Psoas muscle (tissue), 8 donors: ENCODE data around the gene KHDC4. TPM values are rescaled to one million over a fixed set of nuclear protein-coding genes. Genes with fewer than 3 reads are reported as not detected.

Experiments
- ATAC-seq, 4 donors: fragments of 200-7000 bp; cut with Tn5 transposase; one replicate each; pipeline ENCODE4 v1.9.1; 2020; ENCODE audit warnings: moderate library complexity in 3 of 4, mild to moderate bottlenecking in 2 of 4
- DNase-seq, 2 donors: peaks; one replicate each; pipeline ENCODE4 v3.0.0-alpha.2; 2020
- H3K27ac ChIP-seq: fragments of 200-600 bp; one replicate; pipeline ENCODE4 v1.8.0; 2022
- H3K27me3 ChIP-seq, 3 donors: fragments of 200-600 bp in 1 of 3; one replicate each; pipeline versions ENCODE4 v1.6.1 to v1.8.0; 2013 to 2022; ENCODE audit warnings: low read length in 2 of 3, mild to moderate bottlenecking in 2 of 3, moderate library complexity in 1 of 3; ENCODE audit not compliant: insufficient read depth in 3 of 3
- H3K36me3 ChIP-seq, 2 donors: fragments of 200-600 bp in 1 of 2; one replicate each; pipeline versions ENCODE4 v1.6.1 to v1.8.0; 2013 to 2022; ENCODE audit warnings: low read depth in 1 of 2, mild to moderate bottlenecking in 1 of 2, moderate library complexity in 1 of 2; ENCODE audit not compliant: insufficient read depth in 1 of 2
- H3K4me1 ChIP-seq: fragments of 200-600 bp; one replicate; pipeline ENCODE4 v1.8.0; 2022
- H3K4me3 ChIP-seq: fragments of 200-600 bp; one replicate; pipeline ENCODE4 v1.8.0; 2022; ENCODE audit warnings: mild to moderate bottlenecking
- H3K9me3 ChIP-seq: fragments of 200-600 bp; one replicate; pipeline ENCODE4 v1.8.0; 2022
- WGBS, 3 donors: extraction: QIAGEN DNeasy Blood & Tissue Kit; methylation state at CpG; one replicate each; pipeline versions ENCODE4 v1.1.6 to v1.1.7; 2013; 5-methylcytosine and 5-hydroxymethylcytosine counted together
- intact Hi-C, 2 donors: fragments of 100-400 bp; cut with DNase I; formaldehyde crosslinking; loops; one replicate each; pipeline versions ENCODE4 v1.11.0 to v1.14.2; 2022
- polyA plus RNA-seq, 3 donors: library from polyadenylated mRNA; stranded (reverse); fragments of 200-250 nt; gene quantifications; one replicate each; pipeline ENCODE4 v1.2.3, GENCODE V29; 2013
- total RNA-seq, 4 donors: library from RNA; stranded (reverse); fragmentation: NEBNext Ultra II Directional in 2 of 4; extraction: Animal tissue kit (Norgen Biotek cat#: 25700) in 2 of 4; gene quantifications; one replicate each; pipeline versions ENCODE4 v1.2.1 to v1.2.4, GENCODE V29; 2021 to 2023
- TF ChIP-seq, protein P1 (sequence below): fragments of 200-600 bp; IDR thresholded peaks from one replicate; pipeline ENCODE4 v1.8.0; 2022; ENCODE audit warnings: antibody characterized with exemption
- donor health status: healthy with polysubstance abuse.
- donor health status: DM: no; HTN: no; CAD: no; lungs with moderate emphysema.
- donor health status: Bipolar disorder and iron deficiency.
- donor health status: healthy.
- donor health status: DM: yes; HTN: yes; CAD: no.
- donor health status: DM: no; HTN: no; CAD: no.
- donor health status: DM: no; HTN: no; CAD: no.
- donor health status: DM: yes; HTN: yes; CAD: no.

KHDC4 gene
- total and polyA plus RNA-seq, 7 donors = 11.0 to 33.1 (median 20.7) TPM

DNA sequence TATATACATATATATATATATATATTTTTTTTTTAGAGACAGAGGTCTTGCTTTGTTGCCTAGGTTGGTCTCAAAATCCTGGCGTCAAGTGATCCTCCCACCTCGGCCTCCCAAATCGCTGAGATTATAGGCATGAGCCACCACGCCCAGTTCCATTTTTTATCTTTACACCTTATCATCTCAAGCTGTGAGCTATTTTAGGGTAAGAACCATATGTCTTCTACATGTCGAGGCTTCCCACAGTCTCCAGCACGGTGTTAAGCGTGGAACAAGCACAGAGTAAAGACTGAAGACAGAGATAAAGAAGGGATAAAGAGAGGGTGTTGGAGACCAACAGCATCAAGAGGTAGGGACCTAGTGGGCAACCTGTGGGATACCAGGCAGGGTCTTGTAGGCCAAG, 30.0 kb upstream of the KHDC4 start:
- no peak for DNase-seq
- no peak for ATAC-seq
- H3K27ac ChIP-seq = no peak overlapping the region
- H3K9me3 ChIP-seq = no peaks in the 10 kb centered on the region
- peaks cover 8 to 84% of the 10 kb centered on the region in 2 donors for H3K36me3 ChIP-seq
- H3K4me1 ChIP-seq = peaks cover 57% of the 10 kb centered on the region
- TF ChIP-seq, protein P1, sequence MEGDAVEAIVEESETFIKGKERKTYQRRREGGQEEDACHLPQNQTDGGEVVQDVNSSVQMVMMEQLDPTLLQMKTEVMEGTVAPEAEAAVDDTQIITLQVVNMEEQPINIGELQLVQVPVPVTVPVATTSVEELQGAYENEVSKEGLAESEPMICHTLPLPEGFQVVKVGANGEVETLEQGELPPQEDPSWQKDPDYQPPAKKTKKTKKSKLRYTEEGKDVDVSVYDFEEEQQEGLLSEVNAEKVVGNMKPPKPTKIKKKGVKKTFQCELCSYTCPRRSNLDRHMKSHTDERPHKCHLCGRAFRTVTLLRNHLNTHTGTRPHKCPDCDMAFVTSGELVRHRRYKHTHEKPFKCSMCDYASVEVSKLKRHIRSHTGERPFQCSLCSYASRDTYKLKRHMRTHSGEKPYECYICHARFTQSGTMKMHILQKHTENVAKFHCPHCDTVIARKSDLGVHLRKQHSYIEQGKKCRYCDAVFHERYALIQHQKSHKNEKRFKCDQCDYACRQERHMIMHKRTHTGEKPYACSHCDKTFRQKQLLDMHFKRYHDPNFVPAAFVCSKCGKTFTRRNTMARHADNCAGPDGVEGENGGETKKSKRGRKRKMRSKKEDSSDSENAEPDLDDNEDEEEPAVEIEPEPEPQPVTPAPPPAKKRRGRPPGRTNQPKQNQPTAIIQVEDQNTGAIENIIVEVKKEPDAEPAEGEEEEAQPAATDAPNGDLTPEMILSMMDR = no peak
- H3K4me3 ChIP-seq = no peak overlapping the region
- no peaks in the 10 kb centered on the region for H3K27me3 ChIP-seq
- intact Hi-C loops = no loop called here
- 76 to 83% (median 81%) methylated on average over 7 of the region's 7 CpGs for WGBS, 3 donors

DNA sequence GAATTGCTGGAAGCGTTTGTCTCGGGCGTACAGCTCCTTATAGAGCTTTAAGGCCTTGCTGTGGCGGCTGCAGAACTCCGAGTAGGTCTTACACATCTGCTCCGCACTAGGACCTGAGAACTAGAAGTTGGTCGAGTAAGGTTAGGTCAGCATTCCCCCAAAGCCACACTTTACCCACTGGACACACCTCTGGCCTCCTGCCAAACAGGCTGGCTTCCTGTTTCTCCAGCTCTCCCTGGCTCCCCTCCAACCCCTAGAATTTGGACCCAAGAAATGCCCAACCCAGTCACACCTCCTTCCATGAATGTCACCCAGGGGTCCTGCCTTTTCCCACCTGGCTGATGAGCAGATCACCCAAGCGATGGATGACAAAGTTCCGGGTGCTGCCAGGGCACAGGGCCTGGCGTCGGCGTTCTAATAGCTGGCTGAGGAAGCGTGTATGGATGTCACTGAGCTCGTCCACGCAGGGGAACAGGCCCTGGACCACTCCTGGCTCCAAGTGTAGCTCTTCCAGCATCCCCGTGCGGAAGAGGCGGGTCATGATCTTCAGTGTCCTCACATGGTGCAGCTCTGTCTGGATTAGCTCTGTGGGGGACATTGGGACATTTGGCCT, 28.5 kb upstream of the KHDC4 start:
- Histone ChIP-seq H3K4me1 (peaks cover 42% of the 10 kb centered on the region), H3K4me3 (no peak overlapping the region), H3K27ac (peak overlapping the region; percentile 71), H3K36me3 (peaks cover 8 to 89% of the 10 kb centered on the region in 2 donors), H3K9me3 (no peaks in the 10 kb centered on the region), H3K27me3 (no peaks in the 10 kb centered on the region)
- no peak for ATAC-seq
- no peak for DNase-seq
- WGBS, 3 donors = 55 to 64% (median 57%) methylated on average over 18 of the region's 18 CpGs
- TF ChIP-seq, protein P1 = no peak
- intact Hi-C loops = loop anchor here in 1 of 2 donors (2.0 kb wide), 1 partner anchor 14 kb away; no protein-coding TSS in a partner anchor

DNA sequence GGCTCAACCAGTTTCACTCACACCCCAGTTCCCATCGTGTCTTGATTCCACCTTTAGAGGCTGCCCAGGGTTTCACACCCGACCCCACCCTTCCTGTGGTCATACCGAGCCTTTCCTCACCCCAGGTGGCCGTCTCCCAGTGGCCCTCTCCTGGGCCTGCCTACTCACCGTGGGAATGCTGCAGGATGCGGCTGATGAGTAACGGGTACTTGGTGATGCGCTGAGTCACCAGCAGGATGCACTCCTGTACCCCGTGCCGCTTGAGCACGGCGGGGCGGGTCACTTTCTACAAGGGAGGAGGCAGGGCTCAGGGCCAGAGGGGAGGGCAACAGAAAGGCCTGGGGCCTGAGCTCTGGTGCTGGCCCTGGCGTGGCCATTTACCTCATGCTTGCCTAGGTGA, 27.7 kb upstream of the KHDC4 start:
- peak overlapping the region; percentile 71 for H3K27ac ChIP-seq

DNA sequence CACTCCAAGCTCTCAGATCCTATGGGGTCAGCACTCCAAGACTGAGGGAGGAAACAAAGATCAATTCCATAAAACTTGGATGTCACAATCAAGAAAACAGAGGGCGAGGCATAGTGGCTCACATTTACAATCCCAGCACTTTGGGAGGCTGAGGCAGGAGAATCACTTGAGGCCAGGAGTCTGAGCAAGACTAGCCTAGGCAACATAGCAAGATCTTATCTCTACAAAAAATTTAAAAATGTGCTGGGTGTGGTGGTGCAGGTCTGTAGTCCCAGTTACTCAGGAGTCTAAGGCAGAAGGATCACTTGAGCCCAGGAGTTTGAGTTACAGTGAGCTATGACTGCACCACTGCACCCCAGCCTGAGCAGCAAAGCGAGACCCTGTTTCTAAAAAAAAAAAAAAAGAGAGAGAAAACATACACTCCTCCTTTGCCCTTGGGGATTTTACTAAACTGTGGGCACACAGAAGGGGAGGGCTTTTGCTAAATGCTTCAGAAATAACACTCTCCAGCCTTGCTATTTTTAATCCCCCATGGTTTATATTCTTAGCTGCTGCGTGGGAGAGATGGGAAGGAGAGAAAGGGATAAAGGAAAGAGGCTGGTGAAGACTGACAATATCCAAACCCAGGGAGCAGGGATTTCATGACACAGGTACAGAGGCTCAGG, 26.0 kb upstream of the KHDC4 start:
- Histone ChIP-seq H3K36me3 (peaks cover 8 to 99% of the 10 kb centered on the region in 2 donors), H3K4me3 (no peak overlapping the region), H3K27ac (peak overlapping the region; percentile 51), H3K9me3 (no peaks in the 10 kb centered on the region), H3K4me1 (peaks cover 26% of the 10 kb centered on the region), H3K27me3 (no peaks in the 10 kb centered on the region)
- WGBS, 3 donors = 50 to 80% (median 65%) methylated on average over 3 of the region's 3 CpGs
- no peak for DNase-seq
- intact Hi-C loops = no loop called here
- peak in 1 of 4 donors; percentile 32 for ATAC-seq
- TF ChIP-seq, protein P1 = no peak

More for the DNA sequence above, 27.7 kb upstream of the KHDC4 start:
- 33 to 48% (median 39%) methylated on average over 14 of the region's 14 CpGs for WGBS, 3 donors
- Histone ChIP-seq H3K36me3 (peaks cover 8 to 96% of the 10 kb centered on the region in 2 donors), H3K27me3 (no peaks in the 10 kb centered on the region), H3K4me3 (peak overlapping the region; percentile 28), H3K4me1 (peaks cover 34% of the 10 kb centered on the region), H3K9me3 (no peaks in the 10 kb centered on the region)
- intact Hi-C loops = loop anchor here in 1 of 2 donors (2.0 kb wide), 1 partner anchor 15 kb away; no protein-coding TSS in a partner anchor
- ATAC-seq (peak; percentile 80 to 87 (median 82)), DNase-seq (peak; percentile 82 to 83)
- TF ChIP-seq, protein P1 = peak; percentile 5
